GM18520 (cell line): ENCODE measurements around the gene VARS1.

Experiments
- ATAC-seq: cut with Tn5 transposase; IDR thresholded peaks from one replicate; pipeline ENCODE4 v1.9.1; 2021; ENCODE audit not compliant: unreplicated experiment

The VARS1 gene

DNA sequence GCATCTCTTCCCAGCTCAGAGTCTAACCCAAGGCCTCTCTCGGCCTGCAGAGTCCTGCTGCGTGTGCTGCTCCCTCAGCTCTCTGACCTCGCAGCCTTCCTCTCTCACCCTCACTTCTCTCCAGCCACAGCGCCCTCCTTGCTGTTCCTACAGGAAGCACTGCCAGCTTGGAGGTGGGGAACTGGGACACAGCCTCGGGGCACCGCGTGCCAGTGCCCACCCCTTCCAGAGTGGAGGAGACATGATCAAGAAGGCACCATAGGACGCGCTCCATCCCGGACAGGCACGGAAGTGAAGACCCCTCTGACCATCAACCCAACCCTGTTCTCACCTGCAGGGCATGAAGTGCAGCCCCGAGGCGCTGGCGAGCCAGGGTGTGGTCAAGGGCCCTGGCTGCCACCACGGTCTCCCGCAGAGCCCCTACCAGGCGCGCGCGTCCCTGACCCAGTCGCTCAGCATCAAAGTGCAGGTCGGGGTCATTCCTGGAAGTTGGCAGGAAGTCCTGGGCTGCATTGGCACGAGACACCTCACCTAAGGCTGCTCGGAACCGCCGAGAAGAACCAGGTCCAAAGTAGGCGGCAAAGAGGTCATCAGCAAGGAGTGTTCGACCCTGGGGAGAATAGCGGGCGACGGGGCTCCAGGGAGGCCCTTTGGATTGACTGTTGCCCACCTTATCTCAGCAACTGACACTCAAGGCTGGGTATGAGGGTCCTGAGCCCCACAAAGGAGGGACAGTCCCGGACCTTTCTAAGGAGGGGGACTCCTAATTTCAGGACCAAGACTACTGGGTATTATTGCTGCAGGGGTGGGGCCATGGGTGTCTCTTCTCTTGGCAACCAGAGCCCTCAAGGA is 19.7 kb downstream of the VARS1 start:
- no peak for ATAC-seq

DNA sequence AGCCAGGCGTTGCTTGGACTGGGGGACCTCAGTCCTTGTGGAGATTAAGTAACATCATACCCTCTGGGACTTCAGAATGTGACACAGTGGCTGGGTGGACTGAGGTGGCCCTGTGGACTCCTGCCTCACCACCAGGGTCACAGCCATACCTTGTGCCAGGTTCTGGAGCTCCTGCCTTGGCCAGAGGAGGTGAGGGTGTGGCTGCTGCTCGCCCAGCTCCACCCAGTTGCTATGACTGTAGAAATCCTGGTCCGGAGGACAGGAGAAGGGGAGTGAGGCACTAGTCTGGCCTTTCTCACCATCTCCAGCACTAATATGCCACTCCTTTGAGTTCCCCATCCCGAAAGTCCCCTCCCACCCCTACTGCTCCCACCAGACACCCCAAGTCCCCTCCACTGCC is 20.4 kb downstream of the VARS1 start:
- no peak for ATAC-seq

DNA sequence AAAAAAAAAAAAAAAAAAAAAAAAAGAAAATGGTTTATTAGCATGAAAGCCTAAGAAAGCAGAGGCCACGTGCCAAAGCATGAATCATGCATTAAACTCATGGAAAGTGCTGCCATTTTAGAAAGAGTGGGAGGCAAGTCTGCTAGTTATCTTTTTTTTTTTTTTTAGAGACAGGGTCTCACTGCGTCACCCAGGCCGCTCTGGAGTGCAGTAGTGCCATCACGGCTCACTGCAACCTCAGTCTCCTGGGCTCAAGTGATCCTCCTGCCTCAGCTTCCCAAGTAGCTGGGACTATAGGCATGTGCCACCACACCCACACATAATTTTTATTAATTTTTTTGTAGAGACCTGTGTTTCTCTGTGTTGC is 23.6 kb downstream of the VARS1 start:
- ATAC-seq, result no peak

DNA sequence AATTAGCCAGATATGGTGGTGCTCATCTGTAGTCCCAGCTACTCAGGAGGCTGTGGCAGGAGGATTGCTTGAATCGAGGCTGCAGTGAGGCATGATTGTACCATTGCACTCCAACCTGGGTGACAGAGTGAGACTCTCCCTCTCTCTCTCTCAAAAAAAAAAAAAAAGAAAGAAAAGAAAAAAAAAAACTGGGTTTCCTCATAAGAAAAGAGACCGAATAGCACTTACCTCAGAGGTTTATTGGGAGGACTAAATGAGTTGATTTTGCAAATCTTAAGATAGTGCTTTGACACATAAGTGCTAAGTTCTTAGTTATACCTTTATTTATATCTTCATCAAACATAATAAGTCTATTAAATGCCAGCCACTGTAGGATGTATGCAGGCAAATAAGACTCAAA is 24.7 kb downstream of the VARS1 start:
- ATAC-seq, result no peak

DNA sequence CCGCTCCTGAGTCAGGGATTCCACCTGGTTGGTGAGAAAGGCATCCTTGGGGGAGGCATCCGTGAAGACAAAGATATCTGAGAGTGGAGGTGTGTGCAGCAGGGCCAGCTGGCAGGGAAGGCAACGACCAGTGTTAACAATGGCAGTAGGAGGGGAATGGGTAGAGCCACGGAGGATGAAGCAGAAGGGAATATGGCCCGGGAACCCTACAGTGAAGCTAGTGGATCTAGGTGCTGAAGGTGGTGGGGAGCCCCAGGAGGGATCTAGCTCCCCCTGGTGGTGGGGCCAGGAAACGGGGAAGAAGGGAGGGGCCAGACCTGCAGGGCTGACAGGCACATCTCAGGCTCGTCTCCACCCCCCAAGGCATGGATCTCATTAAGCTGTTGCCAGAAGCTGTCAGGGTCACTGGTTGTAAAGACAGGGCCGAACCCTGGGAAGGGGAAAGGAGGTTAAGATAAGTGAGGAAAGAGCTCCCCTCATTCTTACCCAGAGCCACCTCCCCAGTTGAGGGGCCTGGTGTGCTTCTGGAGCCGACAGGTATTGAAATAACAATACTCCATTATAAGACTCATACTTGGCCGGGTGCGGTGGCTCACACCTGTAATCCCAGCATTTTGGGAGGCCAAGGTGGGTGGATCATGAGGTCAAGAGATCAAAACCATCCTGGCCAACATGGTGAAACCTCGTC is 25.7 kb downstream of the VARS1 start:
- ATAC-seq, result no peak

DNA sequence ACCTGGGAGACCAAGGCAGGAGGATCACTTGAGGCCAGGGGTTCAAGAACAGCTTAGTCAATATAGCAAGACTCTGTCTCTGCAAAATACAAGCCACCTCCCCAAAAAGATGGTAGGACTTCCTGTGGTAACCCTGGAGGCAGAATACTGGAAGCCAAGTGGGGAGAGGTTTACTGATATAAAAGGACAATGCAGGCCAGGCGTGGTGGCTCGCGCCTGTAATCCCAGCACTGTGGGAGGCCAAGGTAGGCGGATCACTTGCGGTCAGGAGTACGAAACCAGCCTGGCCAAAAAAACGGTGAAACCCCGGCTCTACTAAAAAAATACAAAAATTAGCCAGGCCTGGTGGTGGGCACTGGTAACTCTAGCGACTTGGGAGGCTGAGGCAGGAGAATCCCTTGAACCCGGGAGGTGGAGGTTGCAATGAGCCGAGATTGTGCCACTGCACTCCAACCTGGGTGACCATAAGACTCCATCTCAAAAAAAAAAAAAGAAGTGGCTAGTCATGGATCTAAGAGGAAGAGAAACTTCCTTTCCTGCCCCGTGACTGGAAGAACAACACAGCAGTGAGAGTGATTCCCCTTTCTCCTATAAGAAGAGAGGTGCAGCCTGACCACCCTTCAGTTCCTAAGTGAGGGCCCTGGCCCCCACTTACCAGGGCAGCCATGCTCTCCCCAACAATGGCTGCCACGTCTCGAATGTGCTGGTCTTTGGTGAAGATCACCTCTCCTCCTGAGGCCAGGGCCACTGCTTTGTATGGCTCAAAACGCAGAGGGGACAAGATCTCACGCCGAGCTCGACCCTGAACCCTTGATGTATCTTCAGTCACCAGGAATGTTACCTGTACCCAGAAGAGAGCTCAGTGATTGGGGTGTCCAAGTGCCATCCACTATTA is 26.9 kb downstream of the VARS1 start:
- no peak for ATAC-seq

DNA sequence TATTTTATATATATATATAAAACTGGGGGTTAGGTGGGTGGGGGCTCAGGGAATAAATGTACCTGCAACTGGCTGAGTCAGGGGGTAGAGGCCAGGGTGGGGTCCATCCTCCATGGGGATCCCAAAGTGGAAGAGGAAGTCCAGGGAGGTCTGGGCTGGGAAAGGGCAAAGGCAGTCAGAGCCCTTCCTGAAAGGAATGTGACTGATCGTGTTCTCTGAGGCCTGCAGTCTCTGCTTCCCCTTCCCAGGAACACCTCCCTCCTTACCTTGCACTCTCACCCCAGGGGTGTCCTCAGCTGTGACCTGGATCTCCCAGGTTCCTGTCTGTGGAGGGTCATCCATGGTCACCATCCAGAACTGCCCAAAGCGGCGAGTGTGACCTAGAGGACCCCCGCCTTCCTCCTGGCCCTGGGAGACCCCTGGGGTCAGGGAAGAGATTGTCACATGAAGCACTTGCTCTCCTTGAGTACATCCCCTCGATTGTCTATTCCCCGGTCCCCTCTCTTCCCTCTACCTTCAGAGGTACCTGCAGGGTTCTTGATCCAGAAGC is 28.4 kb downstream of the VARS1 start:
- ATAC-seq, result no peak

DNA sequence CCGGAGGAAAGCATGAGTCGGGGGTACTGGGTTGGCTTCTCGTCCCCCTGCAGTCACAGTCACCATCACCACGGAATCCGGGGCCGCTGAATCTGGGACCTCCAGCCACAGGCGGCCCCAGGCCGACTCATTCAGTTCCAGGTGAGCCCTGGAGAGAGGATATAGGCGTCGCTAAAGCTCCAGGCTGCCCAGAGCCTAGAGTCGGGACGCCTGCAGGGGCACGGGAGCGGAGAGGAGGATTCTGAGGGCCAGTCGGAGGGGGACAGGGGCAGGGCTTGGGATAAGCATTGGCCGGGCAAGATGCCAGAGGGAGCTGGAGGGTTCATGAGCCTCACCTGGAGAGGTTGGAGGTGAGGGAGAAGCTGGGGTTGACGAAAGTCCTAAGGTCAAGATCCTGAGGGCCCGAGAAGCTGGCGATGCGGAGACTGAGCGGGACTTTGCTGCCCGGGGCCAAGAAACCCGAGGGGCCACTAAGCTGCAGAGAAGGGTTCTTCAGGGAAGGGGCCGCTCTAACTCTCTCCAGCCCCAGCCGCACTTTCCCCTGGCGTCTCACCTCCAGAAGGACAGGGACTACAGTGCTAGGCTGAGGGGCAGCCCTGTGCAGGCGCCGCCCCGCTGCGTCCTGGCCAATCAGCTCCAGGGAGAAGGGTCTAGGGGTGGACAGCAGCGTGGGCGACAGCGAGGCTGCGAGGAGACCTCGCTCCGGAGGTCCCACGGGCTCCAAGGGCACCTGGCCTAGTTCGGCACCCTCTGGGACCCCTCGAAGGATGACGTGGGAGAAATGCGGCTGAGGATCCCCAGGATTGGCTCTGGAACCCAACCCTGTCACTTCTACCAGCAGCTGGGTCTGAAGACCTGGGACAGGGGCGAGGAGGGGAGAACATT is 29.4 kb downstream of the VARS1 start:
- no peak for ATAC-seq

DNA sequence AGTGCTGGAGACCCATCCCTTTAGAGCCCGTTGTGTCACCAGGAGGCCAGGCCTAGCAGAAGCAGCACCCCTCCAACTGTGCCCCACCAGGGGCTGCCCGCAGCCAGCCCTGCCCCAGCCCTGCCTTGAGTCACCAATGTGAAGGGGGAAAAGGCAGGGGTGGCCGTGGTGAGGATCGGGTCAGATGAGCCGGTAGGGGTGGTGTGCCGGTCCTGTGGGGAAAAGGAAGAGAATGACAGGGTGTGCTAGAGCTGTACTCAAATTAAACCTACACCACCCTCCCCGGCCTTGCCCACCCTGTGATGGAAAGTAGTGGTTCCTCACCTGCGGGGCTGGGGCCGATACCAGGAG is 30.0 kb downstream of the VARS1 start:
- ATAC-seq, result no peak

DNA sequence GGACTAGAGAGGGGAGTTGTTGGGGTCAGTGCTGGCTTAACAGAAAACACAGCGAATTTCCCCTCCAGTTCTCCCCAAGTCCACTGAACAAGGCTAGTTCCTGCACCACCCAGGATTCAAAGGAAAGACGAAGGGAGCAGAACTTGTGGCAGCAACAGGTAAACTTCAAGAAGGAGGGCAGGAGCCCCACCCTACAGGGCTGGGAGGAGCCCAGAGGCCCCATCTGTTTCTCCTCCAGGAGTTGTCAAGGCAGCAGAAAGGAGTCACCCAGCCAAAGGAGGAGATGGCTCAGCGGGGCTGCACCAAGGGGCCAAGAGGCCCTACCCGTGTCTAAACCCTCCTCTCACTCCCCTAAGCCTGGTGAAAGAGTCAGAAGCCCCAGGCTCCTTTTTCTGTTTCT is 31.4 kb downstream of the VARS1 start:
- ATAC-seq, result no peak

DNA sequence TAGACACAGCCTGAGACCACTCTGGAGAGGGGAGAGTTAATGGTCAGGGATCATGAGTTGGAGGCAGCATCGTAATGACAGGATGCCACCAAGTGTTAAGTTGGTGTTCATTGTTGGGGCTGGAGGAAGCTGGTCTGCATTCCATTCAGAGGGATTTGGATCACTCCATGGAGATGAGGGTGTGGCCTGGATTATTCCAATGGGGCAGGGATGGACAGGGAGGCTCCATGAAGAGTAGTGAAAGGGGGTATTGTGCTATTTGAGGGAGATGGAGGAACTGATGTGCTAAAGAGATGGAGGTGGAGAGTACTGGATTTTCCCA is 32.0 kb downstream of the VARS1 start:
- ATAC-seq, result no peak

DNA sequence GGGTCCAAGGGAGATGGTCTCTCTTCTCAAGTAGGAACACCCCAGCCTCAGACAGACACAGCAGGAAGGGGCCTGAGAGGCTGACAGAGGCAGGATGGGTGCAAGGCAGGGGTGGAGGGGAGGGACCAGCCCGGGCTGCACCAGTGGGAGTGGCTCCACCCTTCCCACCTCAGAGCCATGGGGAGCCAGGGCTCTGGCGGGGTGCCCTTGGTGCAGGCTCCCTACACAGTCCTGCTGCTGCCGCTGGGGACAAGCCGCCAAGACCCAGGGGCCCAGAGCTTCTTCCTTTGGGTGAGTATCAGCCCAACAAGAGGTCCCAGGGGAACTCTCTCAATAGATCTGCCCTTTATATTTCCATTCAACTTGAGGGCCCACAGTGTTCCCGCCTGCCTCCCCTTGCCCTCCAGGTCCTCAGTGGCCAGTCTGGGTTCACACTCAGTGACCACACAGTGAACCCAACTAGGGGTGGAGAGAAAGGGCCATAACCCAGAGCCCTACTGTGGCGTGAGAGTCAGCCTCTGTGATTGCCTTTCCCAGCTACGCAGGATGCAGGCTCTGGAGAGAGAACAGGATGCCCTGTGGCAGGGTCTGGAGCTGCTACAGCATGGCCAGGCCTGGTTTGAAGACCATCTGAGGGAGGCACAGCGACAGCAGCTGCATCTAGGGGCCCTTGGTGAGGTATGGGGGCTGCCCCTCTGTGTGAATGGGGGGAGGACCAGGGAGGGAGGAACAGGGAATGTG is 32.5 kb downstream of the VARS1 start:
- ATAC-seq, result no peak

DNA sequence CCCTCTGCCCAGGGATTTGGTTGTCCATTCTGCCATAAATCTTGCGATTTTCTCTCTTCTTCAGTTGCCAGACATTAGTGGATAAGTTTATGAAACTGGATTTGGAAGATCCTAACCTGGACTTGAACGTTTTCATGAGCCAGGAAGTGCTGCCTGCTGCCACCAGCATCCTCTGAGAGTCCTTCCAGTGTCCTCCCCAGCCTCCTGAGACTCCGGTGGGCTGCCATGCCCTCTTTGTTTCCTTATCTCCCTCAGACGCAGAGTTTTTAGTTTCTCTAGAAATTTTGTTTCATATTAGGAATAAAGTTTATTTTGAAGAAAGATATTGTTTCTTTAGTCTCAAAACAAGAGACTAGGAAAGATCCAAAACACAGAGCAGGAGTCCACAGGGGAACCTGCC is 33.2 kb downstream of the VARS1 start, which contains the start of gene SAPCD1:
Gene SAPCD1 (plus strand): TSS at position 301 of the 400 bp plus-strand sequence. CDS start 399 bp downstream, outside the sequence.
- no peak for ATAC-seq

DNA sequence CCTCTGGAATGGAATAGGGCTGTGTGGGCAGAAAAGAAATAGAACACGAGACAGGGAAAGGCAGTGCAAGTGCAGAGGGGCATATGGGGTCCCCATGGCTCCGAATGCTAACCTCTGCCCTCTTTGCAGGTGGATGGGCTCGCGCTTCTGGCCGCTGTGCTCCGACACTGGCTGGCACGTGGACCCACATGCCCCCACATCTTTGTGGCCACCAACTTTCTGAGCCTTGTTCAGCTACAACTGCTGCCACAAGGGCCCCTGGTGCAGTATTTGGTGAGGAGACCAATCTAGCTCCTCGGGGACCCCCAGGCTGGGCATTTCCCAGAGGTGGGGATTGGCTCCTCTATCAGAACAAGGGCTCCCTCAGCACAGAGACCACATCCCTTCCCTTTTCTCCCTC is 34.2 kb downstream of the VARS1 start:
- no peak for ATAC-seq

DNA sequence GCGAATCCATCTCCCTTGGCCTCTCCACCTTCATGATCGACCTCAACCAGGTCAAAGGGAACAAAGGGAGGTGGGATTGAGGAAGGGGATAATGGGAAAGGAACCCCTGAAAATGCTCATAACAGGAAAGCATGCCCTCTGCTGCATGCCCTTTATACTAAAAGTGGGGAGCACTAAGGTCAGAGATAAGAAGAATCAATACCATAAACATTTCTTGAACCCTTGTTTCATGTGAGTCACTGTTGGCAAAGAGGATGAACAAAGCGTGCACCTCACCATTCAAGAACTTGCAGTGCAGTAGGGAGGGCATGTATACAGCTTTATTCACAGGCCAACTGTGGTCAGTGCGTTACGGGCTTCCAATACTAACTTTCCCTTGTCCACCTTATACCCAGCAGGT is 34.8 kb downstream of the VARS1 start:
- no peak for ATAC-seq

DNA sequence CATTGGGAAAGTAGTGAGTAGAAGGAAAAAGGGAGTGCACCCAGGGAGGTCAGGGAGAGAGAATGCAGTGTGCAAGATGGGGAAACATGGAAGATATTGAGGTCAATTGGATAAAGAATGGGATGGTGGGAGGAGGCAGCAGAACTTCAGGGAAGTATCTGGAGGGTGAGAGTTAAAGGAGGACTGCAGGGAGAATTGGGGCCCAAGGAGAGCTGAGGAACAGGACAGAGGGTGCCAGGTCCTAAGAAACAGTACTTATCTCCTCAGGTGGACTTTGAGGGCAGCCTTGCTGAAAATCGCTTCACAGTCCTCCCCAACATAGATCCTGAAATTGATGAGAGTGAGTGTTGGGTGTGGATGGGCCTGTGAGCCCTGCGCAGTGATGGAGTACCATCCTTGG is 37.3 kb downstream of the VARS1 start:
- no peak for ATAC-seq

DNA sequence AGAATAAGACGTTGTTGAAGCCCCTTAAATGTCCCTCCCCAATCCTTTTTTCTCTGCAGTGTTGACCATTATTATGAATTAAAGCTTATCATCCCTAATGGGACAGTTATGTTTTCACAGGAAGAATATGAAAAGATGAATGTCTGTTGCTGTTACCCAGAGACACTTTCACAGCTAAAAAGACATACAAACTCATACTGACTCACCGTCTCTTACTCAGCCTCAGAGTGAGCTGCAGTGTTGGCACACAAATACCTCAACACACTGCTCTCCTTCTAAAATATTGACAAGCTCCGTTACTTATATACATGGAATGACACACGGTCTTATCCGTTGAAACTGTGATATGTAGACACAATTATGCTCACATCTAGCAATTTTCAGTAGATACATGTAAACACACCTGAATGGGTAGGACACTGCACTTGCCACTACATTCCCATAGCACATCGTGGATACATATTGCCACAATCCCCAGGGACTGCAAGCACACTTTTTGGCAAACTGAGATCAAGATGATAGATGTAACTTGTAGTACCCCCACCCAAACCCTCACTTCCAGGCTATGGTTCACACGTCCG is 42.7 kb downstream of the VARS1 start:
- no peak for ATAC-seq

DNA sequence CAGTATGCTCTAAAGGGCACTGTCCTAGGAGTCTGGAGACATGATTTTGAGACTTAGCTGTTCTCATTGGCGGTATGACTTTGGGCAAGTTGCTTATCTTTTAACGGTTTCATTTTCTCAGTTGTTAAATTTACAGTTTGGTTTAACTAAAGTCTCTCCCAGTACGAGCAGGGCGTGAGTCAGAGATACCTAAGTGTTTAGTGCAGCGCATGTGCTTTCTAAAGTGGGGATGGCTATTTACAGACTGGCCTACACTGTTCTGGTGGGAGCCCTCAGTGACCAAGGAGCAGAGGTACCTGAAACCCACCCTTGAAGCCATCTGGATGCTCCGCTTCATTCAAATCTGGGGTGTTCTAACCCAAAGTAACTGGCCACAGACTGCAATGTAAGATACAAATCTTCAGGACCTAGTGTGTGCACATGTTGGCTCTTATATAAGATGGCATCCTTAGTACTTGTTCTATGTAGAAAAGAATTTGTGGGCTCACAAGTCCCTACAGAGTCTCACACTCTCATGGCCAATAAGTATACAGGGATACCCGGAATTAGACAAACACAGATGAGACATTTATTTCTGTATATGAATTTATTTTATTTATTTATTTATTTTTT is 45.0 kb downstream of the VARS1 start:
- no peak for ATAC-seq
